ENCODE measurements around the gene GLOD5.

- TF ChIP-seq CTCF (IDR thresholded peaks at IDR 0.05) (no peak), POLR2A (IDR thresholded peaks at IDR 0.05) (no peak)
Observed at GRCh38 chrX:48794911-48795515, 33.5 kb downstream of the GLOD5 start.

All from thyroid gland (tissue), 4 donors.